WTC11 (cell line): ENCODE data around the gene PTPRK. TPM values are rescaled to one million over a fixed set of nuclear protein-coding genes. Genes with fewer than 3 reads are reported as not detected.

Source experiments
- ATAC-seq: fragments of 200-7000 bp; cut with Tn5 transposase; 2 replicates; pipeline ENCODE4 v1.10.0; 2021; ENCODE audit warnings: mild to moderate bottlenecking, moderate library complexity
- CTCF ChIA-PET: fragments of 300-600 bp; sonication (Branson Sonifier 250); formaldehyde crosslinking; loops from one replicate; lab custom pipeline; 2021; ENCODE audit warnings: antibody characterized with exemption; lab: Charles Lee
- POLR2A ChIA-PET: fragments of 350-600 bp; sonication (Branson Sonifier 250); formaldehyde crosslinking; loops from one replicate; lab custom pipeline; 2021; ENCODE audit warnings: antibody characterized with exemption; lab: Charles Lee
- DNase-seq: peaks from one replicate; pipeline ENCODE4 v3.0.0; 2021; ENCODE audit warnings: low spot score
- H3K27ac Mint-ChIP-seq: 2 replicates; pipeline ENCODE4 v1.8.0; 2021; ENCODE audit warnings: mixed read lengths
- H3K27me3 Mint-ChIP-seq: 2 replicates; pipeline ENCODE4 v1.8.0; 2021; ENCODE audit warnings: low read depth, mild to moderate bottlenecking, moderate library complexity, mixed read lengths
- H3K36me3 Mint-ChIP-seq: 2 replicates; pipeline ENCODE4 v1.8.0; 2021; ENCODE audit warnings: mixed read lengths
- H3K4me1 Mint-ChIP-seq: 2 replicates; pipeline ENCODE4 v1.8.0; 2022; ENCODE audit warnings: mixed read lengths
- H3K4me3 Mint-ChIP-seq: 2 replicates; pipeline ENCODE4 v1.8.0; 2021; ENCODE audit warnings: mild to moderate bottlenecking, moderate library complexity, mixed read lengths
- H3K9me3 Mint-ChIP-seq: 2 replicates; pipeline ENCODE4 v1.8.0; 2021; ENCODE audit warnings: mixed read lengths
- ATF1 ChIP-seq: sonication (generic); formaldehyde crosslinking; IDR thresholded peaks from 2 replicates; pipeline ENCODE4 v1.8.1; 2023; ENCODE audit warnings: mild to moderate bottlenecking, moderate library complexity, missing genetic modification reagents
- CTCF ChIP-seq: fragments of 200-600 bp; IDR thresholded peaks from 2 replicates; pipeline ENCODE4 v1.8.0; 2022; ENCODE audit warnings: antibody characterized with exemption
- E2F1 ChIP-seq: sonication (generic); formaldehyde crosslinking; IDR thresholded peaks from 2 replicates; pipeline ENCODE4 v1.8.0; 2022; ENCODE audit warnings: mild to moderate bottlenecking, missing genetic modification reagents
- E2F4 ChIP-seq: sonication (generic); formaldehyde crosslinking; IDR thresholded peaks from 2 replicates; pipeline ENCODE4 v1.8.1; 2022; ENCODE audit warnings: low read depth, mild to moderate bottlenecking, moderate library complexity, missing genetic modification reagents, borderline replicate concordance
- ELF4 ChIP-seq: sonication (generic); formaldehyde crosslinking; IDR thresholded peaks from 2 replicates; pipeline ENCODE4 v1.8.1; 2022; ENCODE audit warnings: low read depth, mild to moderate bottlenecking, moderate library complexity, missing genetic modification reagents
- ERG ChIP-seq: fragments of 250-450 bp; sonication (Bioruptor Pico); IDR thresholded peaks from 2 replicates; pipeline ENCODE4 v1.8.0; 2021; ENCODE audit warnings: mild to moderate bottlenecking
- GRHL2 ChIP-seq: fragments of 250-450 bp; sonication (Bioruptor Pico); IDR thresholded peaks from 2 replicates; pipeline ENCODE4 v1.8.0; 2022; ENCODE audit warnings: mild to moderate bottlenecking, moderate library complexity; ENCODE audit not compliant: insufficient replicate concordance, severe bottlenecking
- MYBL2 ChIP-seq: sonication (generic); formaldehyde crosslinking; IDR thresholded peaks from 2 replicates; pipeline ENCODE4 v1.8.1; 2023; ENCODE audit warnings: mild to moderate bottlenecking, moderate library complexity, missing genetic modification reagents
- NFE2L1 ChIP-seq: sonication (generic); formaldehyde crosslinking; IDR thresholded peaks from 2 replicates; pipeline ENCODE4 v1.8.1; 2023; ENCODE audit warnings: missing genetic modification reagents
- OVOL2 ChIP-seq: fragments of 250-450 bp; sonication (Bioruptor Pico); IDR thresholded peaks from 2 replicates; pipeline ENCODE4 v1.9.0; 2021; ENCODE audit warnings: mild to moderate bottlenecking, borderline replicate concordance
- RELA ChIP-seq: sonication (generic); formaldehyde crosslinking; IDR thresholded peaks from 2 replicates; pipeline ENCODE4 v1.8.1; 2022; ENCODE audit warnings: missing genetic modification reagents, mild to moderate bottlenecking, borderline replicate concordance
- ZBTB43 ChIP-seq: sonication (generic); formaldehyde crosslinking; IDR thresholded peaks from 2 replicates; pipeline ENCODE4 v1.8.1; 2023; ENCODE audit warnings: mild to moderate bottlenecking, missing genetic modification reagents
- ZNF138 ChIP-seq: sonication (generic); formaldehyde crosslinking; conservative IDR thresholded peaks from 2 replicates; pipeline ENCODE4 v1.8.1; 2022; ENCODE audit warnings: mild to moderate bottlenecking, moderate library complexity, missing genetic modification reagents
- ZNF281 ChIP-seq: sonication (generic); formaldehyde crosslinking; IDR thresholded peaks from 2 replicates; pipeline ENCODE4 v1.8.0; 2023; ENCODE audit warnings: mild to moderate bottlenecking, missing genetic modification reagents
- ZNF416 ChIP-seq: fragments of 250-450 bp; sonication (Bioruptor Pico); IDR thresholded peaks from 2 replicates; pipeline ENCODE4 v1.9.0; 2021; ENCODE audit warnings: mild to moderate bottlenecking, inconsistent platforms
- ZNF425 ChIP-seq: fragments of 250-450 bp; sonication (Bioruptor Pico); conservative IDR thresholded peaks from 2 replicates; pipeline ENCODE4 v1.9.0; 2021; ENCODE audit warnings: mild to moderate bottlenecking
- total RNA-seq: library from RNA; stranded (reverse); gene quantifications from 3 replicates; pipeline ENCODE4 v1.2.3, GENCODE V29; 2021

The PTPRK gene
- total RNA-seq, 1 experiment from 2014 or later = 44.8 TPM

GRCh38 chr6:128380891-128381290 is 139.5 kb downstream of the PTPRK start (continued):
- TF ChIP-seq ERG (CRISPR knock-in tag) = no peak

- no peak overlapping the region for H3K4me3 Mint-ChIP-seq
- no peaks in the 10 kb centered on the region for H3K4me1 Mint-ChIP-seq
- no peak overlapping the region for H3K27ac Mint-ChIP-seq
- peaks cover 4% of the 10 kb centered on the region; the same call in 1 of the 2 replicates for H3K27me3 Mint-ChIP-seq
- TF ChIP-seq E2F4 (CRISPR knock-in tag) (no peak), ZNF138 (no peak), NFE2L1 (CRISPR knock-in tag) (no peak), ATF1 (CRISPR knock-in tag) (no peak), ZBTB43 (CRISPR knock-in tag) (no peak), RELA (CRISPR knock-in tag) (no peak), ZNF416 (CRISPR knock-in tag) (no peak), ZNF425 (CRISPR knock-in tag) (no peak), MYBL2 (no peak)
- ChIA-PET CTCF (no interaction called here), POLR2A (no interaction called here)
- DNase-seq (no peak), ATAC-seq (no peak)
- peaks cover 40% of the 10 kb centered on the region for H3K36me3 Mint-ChIP-seq
- peaks cover 38% of the 10 kb centered on the region for H3K9me3 Mint-ChIP-seq
Observed at GRCh38 chr6:128379577-128379976, 140.8 kb downstream of the PTPRK start.

- ChIA-PET CTCF (no interaction called here), POLR2A (no interaction called here)
- Mint-ChIP-seq H3K36me3 (peaks cover 46% of the 10 kb centered on the region), H3K9me3 (peaks cover 45% of the 10 kb centered on the region), H3K27me3 (peaks cover 4% of the 10 kb centered on the region; the same call in 1 of the 2 replicates), H3K4me1 (peaks cover 8% of the 10 kb centered on the region), H3K27ac (no peak overlapping the region), H3K4me3 (no peak overlapping the region)
- DNase-seq = no peak
- no peak for TF ChIP-seq OVOL2 (CRISPR knock-in tag)
- TF ChIP-seq E2F1 (CRISPR knock-in tag) = no peak
- no peak for TF ChIP-seq GRHL2 (CRISPR knock-in tag)
- TF ChIP-seq ZNF281 (CRISPR knock-in tag) = no peak
- no peak for TF ChIP-seq CTCF
- no peak for TF ChIP-seq ELF4 (CRISPR knock-in tag)
- no peak for ATAC-seq
Observed at GRCh38 chr6:128376952-128377503, 143.4 kb downstream of the PTPRK start.
